Endothelial cell of hepatic sinusoid (primary cell): ENCODE results near the gene C10orf95.

Experiments used
- in situ Hi-C: cut with HindIII; loops from 2 replicates; pipeline ENCODE4 v1.10.0; 2017; ENCODE audit warnings: low sequenced_read_pairs

The C10orf95 gene

DNA sequence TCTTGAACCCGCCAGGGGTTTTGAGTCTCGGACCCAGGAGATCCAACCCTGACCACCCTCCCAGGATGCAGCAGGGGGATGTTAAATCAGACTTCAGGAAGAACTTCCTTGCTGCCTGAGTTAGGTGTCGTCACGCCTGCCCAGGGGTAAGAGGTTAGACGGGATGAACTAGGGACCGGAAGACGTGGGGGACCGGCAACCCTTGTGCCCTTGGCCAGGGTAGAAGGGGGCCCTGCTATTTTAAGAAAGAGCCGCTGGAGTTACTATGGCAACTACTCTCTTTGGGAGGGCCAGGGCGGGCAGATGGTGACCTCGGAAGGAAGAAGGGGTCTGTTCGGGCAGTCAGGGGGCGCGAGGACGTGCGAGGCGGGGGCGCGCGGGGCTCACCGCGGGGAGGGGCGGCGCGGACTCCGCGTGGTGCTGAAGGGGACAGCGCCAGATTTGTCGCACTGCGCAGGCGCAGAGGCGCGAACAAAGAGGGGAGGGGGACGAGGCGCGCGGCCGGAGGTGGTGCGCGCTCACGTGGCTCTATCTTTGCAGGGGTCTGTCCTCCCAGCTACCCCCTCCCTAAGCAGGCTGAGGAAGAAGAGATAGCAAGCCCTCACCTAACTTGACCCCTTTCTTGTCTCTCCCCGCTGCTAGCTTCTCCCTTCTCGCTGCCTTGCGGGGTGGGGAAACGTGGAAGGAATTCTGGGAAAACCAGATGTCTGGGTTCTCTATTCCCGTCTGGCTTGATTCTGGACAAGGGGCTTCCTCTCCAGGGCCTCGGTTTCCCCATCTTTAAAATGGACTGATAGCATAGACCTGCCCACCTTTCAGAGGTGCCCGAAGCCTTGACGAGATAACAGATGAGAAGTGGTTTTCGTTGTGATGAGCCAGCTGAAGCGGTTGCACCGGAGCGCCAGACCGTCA is 31.8 kb downstream of the C10orf95 start:
- in situ Hi-C loops, result no loop called here

DNA sequence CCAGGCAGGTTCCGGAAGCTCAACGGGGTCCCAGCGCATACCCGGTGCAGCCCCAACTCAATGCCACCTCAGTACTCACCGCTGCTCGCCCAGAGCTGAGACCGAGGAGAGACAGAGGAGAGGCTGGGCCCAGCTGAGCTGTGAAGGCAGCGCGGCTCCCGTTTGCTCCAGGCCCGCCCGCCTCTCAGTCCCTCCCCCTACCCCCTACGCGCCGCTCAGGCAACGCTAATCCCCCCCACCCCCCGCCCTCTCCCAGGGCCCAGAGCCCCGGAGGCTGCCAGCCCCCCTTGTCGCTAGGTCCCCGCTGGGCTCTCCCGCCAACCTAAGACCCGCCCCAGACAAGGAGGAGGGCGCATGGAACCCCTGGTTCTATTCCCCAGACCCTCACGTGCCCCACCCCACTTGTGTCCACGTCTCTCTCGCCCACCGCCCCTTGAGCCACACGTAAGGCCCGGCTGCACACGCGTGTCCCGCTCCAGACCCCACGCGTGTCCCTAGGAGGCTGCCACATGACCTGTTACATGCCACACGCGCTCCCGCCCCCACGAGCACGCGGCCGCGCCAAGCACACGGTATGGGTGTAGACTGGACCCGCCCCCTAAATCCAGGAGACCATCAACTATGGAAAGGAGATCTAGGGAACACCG is 32.6 kb downstream of the C10orf95 start, which contains the start of gene PSD:
Gene PSD (minus strand): TSS at position 164 of the 647 bp plus-strand sequence. CDS start 1,747 bp downstream, outside the sequence.
- in situ Hi-C loops, result no loop called here

GRCh38 chr10:102416695-102417094 is 34.6 kb downstream of the C10orf95 start:
- in situ Hi-C loops, result no loop called here

- in situ Hi-C loops, result no loop called here
Observed at GRCh38 chr10:102416283-102416682, 35.1 kb downstream of the C10orf95 start.

- in situ Hi-C loops, result no loop called here
Observed at GRCh38 chr10:102414749-102415148, 36.6 kb downstream of the C10orf95 start.

GRCh38 chr10:102413806-102414561 is 37.4 kb downstream of the C10orf95 start:
- in situ Hi-C loops, result no loop called here

- in situ Hi-C loops, result no loop called here
Observed at GRCh38 chr10:102413053-102413705, 38.2 kb downstream of the C10orf95 start.

DNA sequence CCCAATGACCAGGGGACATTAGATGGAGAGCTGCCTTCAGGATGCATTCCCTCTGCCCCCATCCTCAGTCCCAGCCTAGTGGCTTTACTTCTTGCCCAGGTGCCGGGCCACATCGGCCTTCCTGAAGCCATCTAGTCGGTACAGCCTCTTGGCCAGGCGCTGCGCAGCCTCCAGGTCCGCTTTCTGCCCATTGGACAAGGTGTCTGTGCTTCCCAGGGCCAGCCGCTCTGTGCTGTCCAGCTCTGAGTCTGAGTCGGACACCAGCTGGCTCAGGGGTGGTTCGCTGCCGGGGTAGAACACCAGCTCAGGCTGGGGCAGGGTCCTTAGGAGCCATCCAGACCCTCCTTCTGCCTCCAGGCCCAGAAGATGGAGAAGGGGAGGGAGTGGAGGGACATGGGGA is 39.0 kb downstream of the C10orf95 start:
- in situ Hi-C loops, result no loop called here

- in situ Hi-C loops, result no loop called here
Observed at GRCh38 chr10:102411341-102412255, 39.7 kb downstream of the C10orf95 start.

GRCh38 chr10:102410429-102411073 is 40.8 kb downstream of the C10orf95 start:
- in situ Hi-C loops, result no loop called here

DNA sequence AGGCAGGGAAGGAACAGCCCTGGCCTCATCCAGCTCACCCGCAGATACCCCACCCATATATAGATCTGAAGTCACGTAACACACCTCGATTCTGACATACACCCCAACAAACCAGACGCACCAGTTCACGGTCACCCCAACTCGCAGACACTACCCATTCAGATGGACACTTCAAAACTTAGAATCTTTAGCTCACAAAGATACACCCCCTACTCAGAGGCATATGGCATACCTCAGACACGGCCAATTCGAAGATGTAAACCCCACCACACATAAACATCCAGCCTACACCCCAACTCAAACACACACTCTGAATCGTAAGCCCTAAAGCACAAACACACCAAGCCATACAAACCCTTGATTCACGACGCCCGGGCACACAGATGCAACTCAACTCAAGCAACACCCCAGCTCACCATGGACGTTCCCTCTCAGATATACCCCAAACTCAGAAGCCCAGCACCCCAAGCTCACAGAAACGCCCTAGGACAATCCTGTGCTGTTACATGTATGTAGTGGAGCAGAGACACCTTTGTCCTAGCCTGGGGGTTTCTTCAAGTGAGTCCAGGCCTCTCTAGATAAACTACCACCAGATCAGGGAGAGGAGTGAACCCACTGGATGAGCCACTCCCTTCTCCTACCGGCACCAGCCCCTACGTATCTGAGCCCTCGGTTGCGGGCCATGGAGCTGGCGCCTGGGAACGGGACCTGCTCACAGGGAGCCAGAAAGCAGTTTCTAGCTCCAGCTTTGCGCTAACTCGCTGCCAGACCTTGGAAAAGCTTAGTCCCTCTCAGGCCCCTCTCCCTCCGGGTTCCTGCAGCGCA is 41.5 kb downstream of the C10orf95 start:
- in situ Hi-C loops, result no loop called here

DNA sequence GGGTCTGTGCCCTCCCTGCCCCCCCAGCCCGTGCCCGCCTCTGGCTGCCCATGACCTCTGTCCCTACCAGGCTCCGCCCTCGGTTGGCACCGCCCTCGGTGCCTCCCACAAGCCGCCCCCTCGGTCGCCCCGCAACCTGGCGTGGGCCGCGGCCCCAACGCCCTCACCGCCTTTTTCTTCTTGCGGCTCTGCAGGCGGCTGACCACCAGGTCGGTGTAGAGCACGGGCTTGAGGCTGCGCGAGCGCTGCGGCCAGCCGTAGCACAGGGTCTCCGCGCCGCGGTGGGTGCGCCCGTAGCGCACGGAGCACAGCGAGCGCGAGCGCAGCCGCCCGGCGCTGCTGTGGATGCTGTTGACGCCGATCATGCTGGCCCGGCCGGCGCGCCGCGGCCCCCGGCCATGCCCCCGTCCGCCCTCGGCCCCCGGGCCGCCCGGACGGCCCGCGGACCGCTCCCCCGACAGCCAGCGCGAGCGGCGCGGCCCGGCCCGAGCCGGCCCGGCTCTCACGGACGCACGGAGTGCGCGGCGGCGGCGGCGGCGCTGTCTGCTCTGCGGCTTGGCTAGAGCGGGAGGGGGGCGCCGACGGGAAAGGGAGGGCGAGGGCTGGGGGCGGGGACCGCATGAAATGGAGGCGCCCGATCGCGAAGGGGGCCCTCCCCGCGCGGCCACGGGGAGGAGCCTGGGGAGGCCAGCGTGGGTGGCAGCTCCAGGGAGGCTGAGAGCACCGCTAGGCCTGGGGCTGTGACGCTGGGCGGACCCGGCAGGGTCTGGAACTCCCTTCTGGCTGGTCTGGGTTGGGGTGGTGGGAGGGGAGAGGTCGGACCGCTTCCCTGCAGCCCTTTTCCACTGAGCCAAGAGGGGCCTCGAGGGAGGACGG is 42.4 kb downstream of the C10orf95 start:
- in situ Hi-C loops, result no loop called here

DNA sequence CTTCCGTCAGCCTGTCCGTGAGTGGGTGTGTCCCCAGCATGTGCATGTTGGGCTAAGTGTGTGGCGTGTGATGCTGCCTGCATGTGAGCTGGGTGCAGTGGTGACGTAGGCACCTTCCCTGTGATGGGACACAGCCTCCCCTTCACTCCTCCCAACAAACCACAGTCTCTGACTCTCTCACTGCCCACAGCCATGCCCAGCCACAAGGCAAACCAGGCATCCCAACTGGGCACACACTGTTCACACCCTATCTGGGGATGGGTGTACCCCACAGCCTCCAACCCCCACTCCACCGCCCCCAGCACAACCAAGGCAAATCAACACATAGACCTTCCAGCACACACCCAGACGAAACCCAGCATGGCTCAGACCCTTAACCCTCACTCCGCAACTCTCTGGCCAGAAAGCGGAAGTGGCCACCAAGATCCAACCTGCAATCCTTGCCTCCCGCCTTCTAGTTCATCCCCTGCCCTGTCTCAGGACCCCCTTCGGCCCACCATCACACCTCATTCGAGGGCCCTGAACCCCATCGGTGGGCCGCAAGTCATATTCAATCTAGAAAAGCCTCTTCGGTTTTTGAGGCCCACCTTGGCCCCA is 43.1 kb downstream of the C10orf95 start:
- in situ Hi-C loops, result no loop called here

- in situ Hi-C loops, result no loop called here
Observed at GRCh38 chr10:102407425-102408130, 43.8 kb downstream of the C10orf95 start.

DNA sequence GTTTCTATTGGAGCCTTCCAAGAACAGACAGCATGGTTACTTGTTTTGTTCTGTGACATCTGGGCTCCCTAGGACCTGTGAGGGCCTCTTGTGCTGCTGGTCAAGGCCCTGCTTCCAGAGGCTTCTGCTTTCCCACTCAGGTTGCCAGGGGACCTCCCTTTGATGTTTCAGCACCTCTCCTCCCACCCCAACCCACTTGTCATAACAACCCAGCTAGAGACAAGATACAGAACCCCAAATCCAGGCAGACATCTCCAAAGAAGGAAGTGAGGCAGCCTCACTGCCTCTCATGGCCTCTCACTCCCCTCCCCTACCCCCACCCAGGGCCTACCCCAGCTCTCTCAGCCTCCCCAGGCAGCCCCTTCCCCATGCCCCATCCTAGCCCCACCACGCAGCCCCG is 44.5 kb downstream of the C10orf95 start:
- in situ Hi-C loops, result no loop called here

DNA sequence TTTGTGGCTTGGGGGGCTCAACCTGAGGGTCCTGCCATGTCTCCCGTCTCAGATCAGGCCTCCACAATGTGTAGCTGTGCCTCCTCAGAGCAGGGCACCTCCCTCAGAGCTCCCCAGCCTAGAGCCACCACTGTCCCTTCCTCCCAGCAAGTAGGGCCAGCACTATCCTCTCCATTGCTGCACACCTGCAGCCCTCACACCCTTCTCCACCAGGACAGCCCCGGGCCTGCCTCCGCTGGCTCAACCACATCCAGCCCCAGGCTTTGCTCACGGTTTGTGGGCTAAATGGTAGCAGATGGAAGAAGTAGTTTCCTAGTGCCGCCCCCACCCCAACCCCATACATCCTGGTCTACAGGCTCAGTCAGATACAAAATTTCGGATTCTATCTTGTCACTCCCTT is 45.7 kb downstream of the C10orf95 start:
- in situ Hi-C loops, result no loop called here
